HepG2 (cell line): ENCODE results near the gene TAB3.

Experiments used
- FOXO1 ChIP-seq: sonication (generic); formaldehyde crosslinking; IDR thresholded peaks from 2 replicates; pipeline ENCODE4 v1.4.0; 2020; ENCODE audit warnings: missing genetic modification reagents
- NR3C1 ChIP-seq: sonication (generic); formaldehyde crosslinking; IDR thresholded peaks from 2 replicates; pipeline ENCODE4 v1.4.0; 2020; ENCODE audit warnings: missing genetic modification reagents

GRCh38 chrX:30883138-30883537 is 5.9 kb downstream of the TAB3 start:
- TF ChIP-seq FOXO1 (CRISPR knock-in tag) (no peak), NR3C1 (CRISPR knock-in tag) (no peak)
